GM21619 (cell line): ENCODE data around the gene STH.

Source experiments
- ATAC-seq: cut with Tn5 transposase; IDR thresholded peaks from one replicate; pipeline ENCODE4 v1.9.1; 2021; ENCODE audit not compliant: unreplicated experiment

Gene STH

GRCh38 chr17:46025510-46026165 is 26.6 kb downstream of the STH start:
- no peak for ATAC-seq

GRCh38 chr17:46026166-46027047 is 27.4 kb downstream of the STH start:
- no peak for ATAC-seq

- ATAC-seq, result no peak
Measured at GRCh38 chr17:46027048-46027975, 28.3 kb downstream of the STH start.

GRCh38 chr17:46027976-46028325 is 28.9 kb downstream of the STH start:
- ATAC-seq, result no peak

- no peak for ATAC-seq
Measured at GRCh38 chr17:46028374-46028773, 29.3 kb downstream of the STH start.

- ATAC-seq, result no peak
Measured at GRCh38 chr17:46028981-46029565, 30.0 kb downstream of the STH start.

- ATAC-seq, result no peak
Measured at GRCh38 chr17:46029627-46030026, 30.6 kb downstream of the STH start.

GRCh38 chr17:46030752-46031151 is 31.7 kb downstream of the STH start:
- no peak for ATAC-seq

GRCh38 chr17:46031440-46031839 is 32.4 kb downstream of the STH start:
- no peak for ATAC-seq

- ATAC-seq, result no peak
Measured at GRCh38 chr17:46031920-46032319, 32.9 kb downstream of the STH start.

GRCh38 chr17:46032909-46033308 is 33.9 kb downstream of the STH start:
- no peak for ATAC-seq

GRCh38 chr17:46033392-46033791 is 34.3 kb downstream of the STH start:
- ATAC-seq, result no peak

GRCh38 chr17:46035112-46035818 is 36.2 kb downstream of the STH start:
- ATAC-seq, result peak; percentile 67

- ATAC-seq, result no peak
Measured at GRCh38 chr17:46036491-46036890, 37.4 kb downstream of the STH start.

GRCh38 chr17:46037722-46038255 is 38.7 kb downstream of the STH start:
- ATAC-seq, result no peak

- no peak for ATAC-seq
Measured at GRCh38 chr17:46038414-46038813, 39.4 kb downstream of the STH start.

- ATAC-seq, result no peak
Measured at GRCh38 chr17:46038937-46039336, 39.9 kb downstream of the STH start.

GRCh38 chr17:46039592-46040186 is 40.6 kb downstream of the STH start:
- no peak for ATAC-seq

- no peak for ATAC-seq
Measured at GRCh38 chr17:46042246-46042645, 43.2 kb downstream of the STH start.

- no peak for ATAC-seq
Measured at GRCh38 chr17:46042925-46043324, 43.9 kb downstream of the STH start.
